Neural progenitor cell (in vitro differentiated cells): Measurements from ENCODE around the gene TRAP1. TPM values are rescaled to one million over a fixed set of nuclear protein-coding genes. Genes with fewer than 3 reads are reported as not detected.

Experiments
- DNase-seq: peaks from one replicate; pipeline ENCODE4 v3.0.0-alpha.2; 2016; ENCODE audit warnings: low spot score
- H2AFZ ChIP-seq: fragments of 200-600 bp; sonication (generic); replicated peaks from 2 replicates; pipeline ENCODE4 v1.6.1; 2016; ENCODE audit warnings: antibody characterized with exemption
- H3F3A ChIP-seq: fragments of 200-600 bp; sonication (generic); 2 replicates; pipeline ENCODE4 v1.6.1; 2016; ENCODE audit warnings: antibody characterized with exemption, low read depth
- H3K27ac ChIP-seq: fragments of 200-600 bp; sonication (generic); 2 replicates; pipeline ENCODE4 v1.5.1; 2016; ENCODE audit warnings: mild to moderate bottlenecking
- H3K27me3 ChIP-seq: fragments of 200-600 bp; sonication (generic); 2 replicates; pipeline ENCODE4 v1.6.1; 2016; ENCODE audit warnings: mild to moderate bottlenecking, moderate library complexity
- H3K36me3 ChIP-seq: fragments of 200-600 bp; sonication (generic); 2 replicates; pipeline ENCODE4 v1.5.1; 2016
- H3K4me1 ChIP-seq: fragments of 200-600 bp; sonication (generic); 2 replicates; pipeline ENCODE4 v1.6.1; 2016; ENCODE audit warnings: mixed run types
- H3K4me2 ChIP-seq: fragments of 200-600 bp; sonication (generic); 2 replicates; pipeline ENCODE4 v1.6.1; 2016
- H3K4me3 ChIP-seq: fragments of 200-600 bp; sonication (generic); 2 replicates; pipeline ENCODE4 v1.5.1; 2016
- H3K79me2 ChIP-seq: fragments of 200-600 bp; sonication (generic); 2 replicates; pipeline ENCODE4 v1.6.1; 2016; ENCODE audit warnings: low read depth
- H3K9ac ChIP-seq: fragments of 200-600 bp; sonication (generic); 2 replicates; pipeline ENCODE4 v1.6.1; 2016
- H3K9me3 ChIP-seq: fragments of 200-600 bp; sonication (generic); 2 replicates; pipeline ENCODE4 v1.5.1; 2016; ENCODE audit warnings: low read depth
- H4K20me1 ChIP-seq: fragments of 200-600 bp; sonication (generic); 2 replicates; pipeline ENCODE4 v1.6.1; 2016; ENCODE audit warnings: low read depth
- H3K27ac Mint-ChIP-seq: 3 replicates; pipeline ENCODE4 v1.8.0; 2021; ENCODE audit warnings: mixed read lengths
- H3K27me3 Mint-ChIP-seq: 2 replicates; pipeline ENCODE4 v1.8.0; 2022; ENCODE audit warnings: low read depth, mild to moderate bottlenecking, inconsistent platforms, moderate library complexity, mixed read lengths; ENCODE audit not compliant: insufficient read depth
- H3K36me3 Mint-ChIP-seq: 3 replicates; pipeline ENCODE4 v1.8.0; 2021; ENCODE audit warnings: mixed read lengths
- H3K4me1 Mint-ChIP-seq: 3 replicates; pipeline ENCODE4 v1.8.0; 2021; ENCODE audit warnings: mixed read lengths
- H3K4me3 Mint-ChIP-seq: 3 replicates; pipeline ENCODE4 v1.8.0; 2021; ENCODE audit warnings: mild to moderate bottlenecking, moderate library complexity, mixed read lengths
- H3K9me3 Mint-ChIP-seq: 3 replicates; pipeline ENCODE4 v1.8.0; 2020; ENCODE audit warnings: mixed read lengths
- CTCF ChIP-seq: fragments of 200-600 bp; sonication (generic); IDR thresholded peaks from 2 replicates; pipeline ENCODE4 v1.5.1; 2017; ENCODE audit warnings: antibody characterized with exemption, mild to moderate bottlenecking
- EZH2 ChIP-seq: fragments of 200-600 bp; sonication (generic); IDR thresholded peaks from 2 replicates; pipeline ENCODE4 v1.6.1; 2017; ENCODE audit warnings: antibody characterized with exemption, mild to moderate bottlenecking, moderate library complexity
- EZH2phosphoT487 ChIP-seq: fragments of 200-600 bp; sonication (generic); IDR thresholded peaks from 2 replicates; pipeline ENCODE4 v1.6.1; 2017; ENCODE audit warnings: antibody characterized with exemption
- total RNA-seq: library from RNA; depleted of rRNA; stranded (reverse); fragments of >200 nt; gene quantifications from 2 replicates; pipeline ENCODE4 v1.2.3, GENCODE V29; 2015; ENCODE audit warnings: low replicate concordance

TRAP1 gene
- total RNA-seq, 1 donor from 2014 or later = 119 TPM

GRCh38 chr16:3675601-3676130, 41.7 kb downstream of the TRAP1 start:
- DNase-seq = no peak
- H3K9ac ChIP-seq = no peak overlapping the region
- no peaks in the 10 kb centered on the region for H3K9me3 Mint-ChIP-seq
- TF ChIP-seq CTCF (no peak), EZH2 (no peak), EZH2phosphoT487 (no peak)
- H3K36me3 ChIP-seq = no peaks in the 10 kb centered on the region
- H3K27ac ChIP-seq = no peak overlapping the region
- no peak overlapping the region for H2AFZ ChIP-seq
- H3K4me1 ChIP-seq = no peaks in the 10 kb centered on the region
- no peaks in the 10 kb centered on the region for H3K79me2 ChIP-seq
- H3K4me3 Mint-ChIP-seq = no peak overlapping the region
- no peak overlapping the region for H3K27ac Mint-ChIP-seq
- H3K4me3 ChIP-seq = no peak overlapping the region
- no peaks in the 10 kb centered on the region for H3K27me3 ChIP-seq
- H3K4me1 Mint-ChIP-seq = peaks cover 10% of the 10 kb centered on the region
- peaks cover 5% of the 10 kb centered on the region for H3K27me3 Mint-ChIP-seq
- H3K4me2 ChIP-seq = no peak overlapping the region
- H3K9me3 ChIP-seq = no peaks in the 10 kb centered on the region
- no peaks in the 10 kb centered on the region for H4K20me1 ChIP-seq
- peaks cover 28% of the 10 kb centered on the region for H3K36me3 Mint-ChIP-seq
- H3F3A ChIP-seq = no peaks in the 10 kb centered on the region

- no peaks in the 10 kb centered on the region for H3F3A ChIP-seq
- no peaks in the 10 kb centered on the region for H3K36me3 ChIP-seq
- no peak overlapping the region for H2AFZ ChIP-seq
- TF ChIP-seq CTCF (no peak), EZH2 (no peak), EZH2phosphoT487 (no peak)
- no peaks in the 10 kb centered on the region for H3K4me1 ChIP-seq
- peaks cover 31% of the 10 kb centered on the region for H3K36me3 Mint-ChIP-seq
- H3K27me3 Mint-ChIP-seq = peaks cover 5% of the 10 kb centered on the region
- H3K4me2 ChIP-seq = no peak overlapping the region
- H3K27ac ChIP-seq = no peak overlapping the region
- H3K79me2 ChIP-seq = no peaks in the 10 kb centered on the region
- no peak overlapping the region for H3K9ac ChIP-seq
- peak; percentile 11 for DNase-seq
- no peaks in the 10 kb centered on the region for H3K9me3 Mint-ChIP-seq
- no peaks in the 10 kb centered on the region for H3K9me3 ChIP-seq
- H4K20me1 ChIP-seq = no peaks in the 10 kb centered on the region
- peak overlapping the region; percentile 21 for H3K4me3 Mint-ChIP-seq
- no peak overlapping the region for H3K4me3 ChIP-seq
- no peaks in the 10 kb centered on the region for H3K27me3 ChIP-seq
- H3K27ac Mint-ChIP-seq = peak overlapping the region; percentile 42
- peaks cover 10% of the 10 kb centered on the region for H3K4me1 Mint-ChIP-seq
Measured at GRCh38 chr16:3674513-3675295, 42.6 kb downstream of the TRAP1 start.

GRCh38 chr16:3673676-3674377, 43.5 kb downstream of the TRAP1 start:
- H3K36me3 ChIP-seq = no peaks in the 10 kb centered on the region
- no peak overlapping the region for H2AFZ ChIP-seq
- Mint-ChIP-seq H3K4me3 (no peak overlapping the region), H3K36me3 (peaks cover 31% of the 10 kb centered on the region), H3K4me1 (peaks cover 10% of the 10 kb centered on the region), H3K9me3 (no peaks in the 10 kb centered on the region), H3K27ac (no peak overlapping the region), H3K27me3 (peaks cover 2% of the 10 kb centered on the region)
- H3K9ac ChIP-seq = no peak overlapping the region
- no peak for TF ChIP-seq EZH2phosphoT487
- TF ChIP-seq CTCF = no peak
- TF ChIP-seq EZH2 = no peak
- no peak overlapping the region for H3K4me2 ChIP-seq
- no peaks in the 10 kb centered on the region for H4K20me1 ChIP-seq
- no peak for DNase-seq
- H3K4me3 ChIP-seq = no peak overlapping the region
- H3K27ac ChIP-seq = no peak overlapping the region
- H3F3A ChIP-seq = no peaks in the 10 kb centered on the region
- H3K79me2 ChIP-seq = no peaks in the 10 kb centered on the region
- H3K9me3 ChIP-seq = no peaks in the 10 kb centered on the region
- no peaks in the 10 kb centered on the region for H3K27me3 ChIP-seq
- H3K4me1 ChIP-seq = no peaks in the 10 kb centered on the region
